Skeletal muscle tissue (tissue), 2 donors: ENCODE measurements around the gene EIF4ENIF1. TPM values are rescaled to one million over a fixed set of nuclear protein-coding genes. Genes with fewer than 3 reads are reported as not detected.

ENCODE experiments used
- small RNA-seq: library from RNA; depleted of rRNA; stranded (forward); fragments of <200 nt; gene quantifications from one replicate; pipeline ENCODE3, GENCODE V24; 2014
- total RNA-seq: library from RNA; depleted of rRNA; stranded (reverse); fragments of >200 nt; gene quantifications from one replicate; pipeline ENCODE4 v1.2.3, GENCODE V29; 2014

EIF4ENIF1 gene
- total RNA-seq, 1 donor from 2014 or later, result 8.9 TPM

Small RNA genes within 50 kb of the gene (small RNA-seq; reads per million reads assigned to genes)
- gene AL096701.2 (not detected), gene RNU6-28P (not detected)

Other genes starting within 250 kb of the EIF4ENIF1 start
- 6.3 TPM for gene PIK3IP1, start 197.4 kb downstream of the EIF4ENIF1 start, total RNA-seq
- 19.8 TPM for gene PATZ1, start 143.5 kb downstream of the EIF4ENIF1 start, total RNA-seq
- gene DRG1, start 90.2 kb downstream of the EIF4ENIF1 start, total RNA-seq, result 98.1 TPM
- 11.5 TPM for gene SFI1, start 6.7 kb upstream of the EIF4ENIF1 start, total RNA-seq
- gene PISD, start 172.4 kb upstream of the EIF4ENIF1 start, total RNA-seq, result 11.0 TPM